IMR-90 (cell line): ENCODE results near the gene SERINC3. TPM values are rescaled to one million over a fixed set of nuclear protein-coding genes. Genes with fewer than 3 reads are reported as not detected.

ENCODE experiments used
- ATAC-seq: fragments of 200-7000 bp; cut with Tn5 transposase; 2 replicates; pipeline ENCODE4 v1.9.1; 2020; ENCODE audit warnings: low read depth, mild to moderate bottlenecking, moderate library complexity
- BruUV-seq: library from RNA; stranded (reverse); fragments of 400-500 nt; replicated peaks from 2 replicates; lab custom pipeline; 2021; lab: Mats Ljungman, UMichigan
- CTCF ChIA-PET: fragments of 300-600 bp; formaldehyde crosslinking; extraction: SDS; loops from one replicate; lab custom pipeline; 2021; ENCODE audit warnings: antibody characterized with exemption; lab: Yijun Ruan, JAX
- POLR2A ChIA-PET: fragments of 300-600 bp; sonication (Branson Sonifier 250); formaldehyde crosslinking; loops from one replicate; lab custom pipeline; 2022; ENCODE audit warnings: antibody characterized with exemption; ENCODE audit not compliant: unreplicated experiment; lab: Charles Lee
- DNase-seq: peaks from one replicate; pipeline ENCODE4 v3.0.0; 2013
- H2AFZ ChIP-seq: replicated peaks from 2 replicates; pipeline ENCODE3; 2013; ENCODE audit warnings: low read length, mild to moderate bottlenecking; ENCODE audit not compliant: poor library complexity
- H2AK5ac ChIP-seq: 2 replicates; pipeline ENCODE4 v1.6.1; 2013; ENCODE audit warnings: low read depth, low read length, inconsistent platforms
- H2AK9ac ChIP-seq: replicated peaks from 2 replicates; pipeline ENCODE3; 2013; ENCODE audit warnings: mild to moderate bottlenecking, low read depth, low read length, moderate library complexity; ENCODE audit not compliant: poor library complexity
- H2BK120ac ChIP-seq: 2 replicates; pipeline ENCODE4 v1.6.1; 2013; ENCODE audit warnings: low read depth, low read length, inconsistent platforms
- H2BK15ac ChIP-seq: 3 replicates; pipeline ENCODE4 v1.6.1; 2013; ENCODE audit warnings: low read depth, low read length, inconsistent platforms
- H2BK20ac ChIP-seq: 2 replicates; pipeline ENCODE4 v1.6.1; 2013; ENCODE audit warnings: low read depth, mild to moderate bottlenecking, inconsistent platforms, low read length, moderate library complexity
- H2BK5ac ChIP-seq: 2 replicates; pipeline ENCODE4 v1.6.1; 2013; ENCODE audit warnings: mild to moderate bottlenecking, low read depth, low read length, inconsistent platforms; ENCODE audit not compliant: poor library complexity, severe bottlenecking
- H3K14ac ChIP-seq: replicated peaks from 2 replicates; pipeline ENCODE4 v1.6.1; 2013; ENCODE audit warnings: low read depth, low read length, inconsistent platforms
- H3K18ac ChIP-seq: 2 replicates; pipeline ENCODE4 v1.6.1; 2013; ENCODE audit warnings: low read depth, low read length, control low read depth
- H3K23ac ChIP-seq: 2 replicates; pipeline ENCODE4 v1.6.1; 2013; ENCODE audit warnings: low read depth, low read length, inconsistent platforms
- H3K27ac ChIP-seq: 2 replicates; pipeline ENCODE4 v1.5.1; 2013; ENCODE audit warnings: mild to moderate bottlenecking, control low read depth, low read length; ENCODE audit not compliant: insufficient read depth
- H3K27me3 ChIP-seq: 2 replicates; pipeline ENCODE4 v1.6.1; 2013; ENCODE audit warnings: low read length; ENCODE audit not compliant: control insufficient read depth, insufficient read depth
- H3K36me3 ChIP-seq: 2 replicates; pipeline ENCODE4 v1.6.1; 2013; ENCODE audit warnings: low read length, mixed read lengths; ENCODE audit not compliant: control insufficient read depth, insufficient read depth
- H3K4ac ChIP-seq: 2 replicates; pipeline ENCODE4 v1.6.1; 2013; ENCODE audit warnings: low read depth, low read length, inconsistent platforms
- H3K4me1 ChIP-seq: 2 replicates; pipeline ENCODE4 v1.6.1; 2013; ENCODE audit warnings: low read length, mixed read lengths; ENCODE audit not compliant: control insufficient read depth, insufficient read depth
- H3K4me2 ChIP-seq: 2 replicates; pipeline ENCODE4 v1.6.1; 2013; ENCODE audit warnings: low read depth, mild to moderate bottlenecking, control low read depth, low read length, moderate library complexity
- H3K4me3 ChIP-seq: 2 replicates; pipeline ENCODE4 v1.5.1; 2013; ENCODE audit warnings: low read depth, mild to moderate bottlenecking, control low read depth, low read length, moderate library complexity; ENCODE audit not compliant: insufficient read depth
- H3K56ac ChIP-seq: 2 replicates; pipeline ENCODE4 v1.6.1; 2013; ENCODE audit warnings: low read length, inconsistent platforms; ENCODE audit not compliant: insufficient read depth; ENCODE audit errors: extremely low read depth
- H3K79me1 ChIP-seq, 2 experiments: 2 replicates each; pipeline ENCODE4 v1.6.1; 2013; ENCODE audit warnings: low read length in 2 of 2, inconsistent platforms in 1 of 2, low read depth in 1 of 2
- H3K9ac ChIP-seq: 2 replicates; pipeline ENCODE4 v1.6.1; 2013; ENCODE audit warnings: low read depth, low read length, control low read depth
- H3K9me1 ChIP-seq: 2 replicates; pipeline ENCODE4 v1.6.1; 2013; ENCODE audit warnings: low read length, inconsistent platforms; ENCODE audit not compliant: insufficient read depth
- H3K9me3 ChIP-seq: 2 replicates; pipeline ENCODE4 v1.6.1; 2013; ENCODE audit warnings: low read length; ENCODE audit not compliant: control insufficient read depth, insufficient read depth
- H4K20me1 ChIP-seq: 2 replicates; pipeline ENCODE4 v1.6.1; 2013; ENCODE audit warnings: low read length, inconsistent platforms; ENCODE audit not compliant: insufficient read depth
- H4K5ac ChIP-seq: 2 replicates; pipeline ENCODE4 v1.6.1; 2013; ENCODE audit warnings: mild to moderate bottlenecking, low read depth, low read length, control low read depth
- H4K8ac ChIP-seq, 2 experiments: 2 replicates each; pipeline ENCODE4 v1.6.1; 2013; ENCODE audit warnings: low read depth in 2 of 2, low read length in 2 of 2, control low read depth in 1 of 2, inconsistent platforms in 1 of 2
- H4K91ac ChIP-seq: 2 replicates; pipeline ENCODE4 v1.6.1; 2013; ENCODE audit warnings: low read depth, low read length, inconsistent platforms; ENCODE audit not compliant: insufficient read depth
- BHLHE40 ChIP-seq: fragments of 150-350 bp; IDR thresholded peaks from 2 replicates; pipeline ENCODE4 v1.6.1; 2016; ENCODE audit warnings: mild to moderate bottlenecking, low read depth, low read length
- CEBPB ChIP-seq: IDR thresholded peaks from 2 replicates; pipeline ENCODE4 v1.6.1; 2012; ENCODE audit warnings: low read depth, low read length, improper control_type of control experiment
- CHD1 ChIP-seq: IDR thresholded peaks from 2 replicates; pipeline ENCODE4 v1.6.1; 2012; ENCODE audit warnings: low read depth, low read length, improper control_type of control experiment
- CTCF ChIP-seq: conservative IDR thresholded peaks from 2 replicates; pipeline ENCODE4 v1.5.1; 2012; ENCODE audit warnings: mild to moderate bottlenecking, low read depth, low read length, improper control_type of control experiment
- ELK1 ChIP-seq: fragments of 150-350 bp; IDR thresholded peaks from 2 replicates; pipeline ENCODE4 v1.6.1; 2016; ENCODE audit warnings: low read depth, mild to moderate bottlenecking, low read length, moderate library complexity, borderline replicate concordance
- FOS ChIP-seq: fragments of 150-350 bp; IDR thresholded peaks from 2 replicates; pipeline ENCODE4 v1.6.1; 2016; ENCODE audit warnings: low read depth, low read length
- MAFK ChIP-seq: IDR thresholded peaks from 2 replicates; pipeline ENCODE4 v1.6.1; 2012; ENCODE audit warnings: low read depth, low read length, improper control_type of control experiment
- MAZ ChIP-seq: IDR thresholded peaks from 2 replicates; pipeline ENCODE4 v1.6.1; 2012; ENCODE audit warnings: low read depth, mild to moderate bottlenecking, low read length, improper control_type of control experiment, moderate library complexity, borderline replicate concordance
- MXI1 ChIP-seq: IDR thresholded peaks from 2 replicates; pipeline ENCODE4 v1.6.1; 2012; ENCODE audit warnings: low read depth, mild to moderate bottlenecking, low read length, moderate library complexity, borderline replicate concordance
- NFE2L2 ChIP-seq: fragments of 150-350 bp; IDR thresholded peaks from 2 replicates; pipeline ENCODE4 v1.6.1; 2016; ENCODE audit warnings: low read depth, mild to moderate bottlenecking, low read length
- POLR2A ChIP-seq: IDR thresholded peaks from 2 replicates; pipeline ENCODE4 v1.6.1; 2012; ENCODE audit warnings: mild to moderate bottlenecking, low read depth, low read length
- RAD21 ChIP-seq: IDR thresholded peaks from 2 replicates; pipeline ENCODE4 v1.6.1; 2012; ENCODE audit warnings: low read length, improper control_type of control experiment
- RCOR1 ChIP-seq: IDR thresholded peaks from 2 replicates; pipeline ENCODE4 v1.6.1; 2012; ENCODE audit warnings: mild to moderate bottlenecking, low read length, improper control_type of control experiment; ENCODE audit not compliant: insufficient replicate concordance
- RFX5 ChIP-seq: IDR thresholded peaks from 2 replicates; pipeline ENCODE4 v1.8.0; 2012; ENCODE audit warnings: low read depth, mild to moderate bottlenecking, low read length, moderate library complexity
- SMC3 ChIP-seq: fragments of 150-350 bp; IDR thresholded peaks from 2 replicates; pipeline ENCODE4 v1.6.1; 2016; ENCODE audit warnings: low read depth, mild to moderate bottlenecking, antibody characterized with exemption, low read length, moderate library complexity
- USF2 ChIP-seq: fragments of 150-350 bp; IDR thresholded peaks from 2 replicates; pipeline ENCODE4 v1.6.1; 2017; ENCODE audit warnings: mild to moderate bottlenecking, antibody characterized with exemption, low read length, low read depth
- WGBS, 2 experiments: methylation state at CpG; one replicate each; pipeline versions ENCODE4 v1.1.5 to v1.1.7; 2013; ENCODE audit warnings: missing lambda C conversion rate in 2 of 2; ENCODE audit not compliant: insufficient read length in 1 of 2; ENCODE audit errors: extremely low coverage in 2 of 2; 5-methylcytosine and 5-hydroxymethylcytosine counted together
- dilution Hi-C: fragments of 300-500 bp; cut with HindIII; formaldehyde crosslinking; loops from one replicate; pipeline ENCODE4 v1.14.3; 2018; ENCODE audit warnings: low sequenced_read_pairs; ENCODE audit not compliant: unreplicated experiment
- in situ Hi-C: fragments of 300-500 bp; cut with MboI; formaldehyde crosslinking; loops from 3 replicates; pipeline ENCODE4 v1.14.3; 2019; ENCODE audit warnings: low sequenced_read_pairs, inconsistent platforms, mixed read lengths
- intact Hi-C: fragments of 100-400 bp; cut with micrococcal nuclease; formaldehyde crosslinking; loops from 2 replicates; pipeline ENCODE4 v1.10.0; 2022
- polyA plus RNA-seq, 3 experiments: library from polyadenylated mRNA; depleted of rRNA; stranded (reverse); fragments of >200 nt; gene quantifications; 2 replicates each; pipeline ENCODE4 v1.2.3, GENCODE V29; 2012; ENCODE audit warnings: low replicate concordance in 1 of 3
- total RNA-seq: library from RNA; depleted of rRNA; stranded (reverse); fragments of >200 nt; gene quantifications from 2 replicates; pipeline ENCODE4 v1.2.3, GENCODE V29; 2012

Gene SERINC3
- total and polyA plus RNA-seq, 2 of the 4 experiments (the other 2 are of a cell fraction), result 101 to 132 TPM

- H3K36me3 ChIP-seq, result no peaks in the 10 kb centered on the region
- H2AFZ ChIP-seq, result no peak overlapping the region
- H2AK5ac ChIP-seq, result no peak overlapping the region
- ChIA-PET POLR2A (no interaction called here), CTCF (interaction anchor here (0.7 kb wide), 1 partner anchor 117 kb away, joined by 3 read pairs; no protein-coding TSS in a partner anchor)
- H4K8ac ChIP-seq, result no peak overlapping the region
- no peak overlapping the region for H3K23ac ChIP-seq
- no peak overlapping the region for H2BK120ac ChIP-seq
- H4K91ac ChIP-seq, result no peak overlapping the region
- no peaks in the 10 kb centered on the region for H4K20me1 ChIP-seq
- no peak overlapping the region for H3K14ac ChIP-seq
- H3K4me2 ChIP-seq, result no peak overlapping the region
- H3K4me1 ChIP-seq, result no peaks in the 10 kb centered on the region
- H2AK9ac ChIP-seq, result no peak overlapping the region
- no peaks in the 10 kb centered on the region for H3K9me3 ChIP-seq
- H3K4ac ChIP-seq, result no peak overlapping the region
- WGBS, 2 experiments, result no CpG with 5 or more reads among the region's 8 CpGs
- ATAC-seq (no peak), DNase-seq (no peak)
- BruUV-seq, result no TSS peak
- no peaks in the 10 kb centered on the region for H3K9me1 ChIP-seq
- no peak overlapping the region for H2BK5ac ChIP-seq
- H3K79me1 ChIP-seq, result no peaks in the 10 kb centered on the region
- H3K27me3 ChIP-seq, result peaks cover 12% of the 10 kb centered on the region
- dilution Hi-C loops (no loop called here), in situ Hi-C loops (no loop called here), intact Hi-C loops (loop anchor here (10.0 kb wide), 1 partner anchor 142 kb away; the partner anchor contains the start of gene FITM2)
- TF ChIP-seq CEBPB (no peak), BHLHE40 (no peak), CTCF (no peak), CHD1 (no peak), NFE2L2 (no peak), ELK1 (no peak), MAZ (no peak), MXI1 (no peak), FOS (no peak), RCOR1 (no peak), SMC3 (no peak), RAD21 (no peak), POLR2A (no peak), RFX5 (no peak), USF2 (no peak), MAFK (no peak)
- H3K18ac ChIP-seq, result no peak overlapping the region
- no peak overlapping the region for H2BK20ac ChIP-seq
- no peak overlapping the region for H3K4me3 ChIP-seq
- H3K27ac ChIP-seq, result no peak overlapping the region
- no peak overlapping the region for H4K5ac ChIP-seq
- H2BK15ac ChIP-seq, result no peak overlapping the region
- no peak overlapping the region for H3K9ac ChIP-seq
- no peak overlapping the region for H3K56ac ChIP-seq
Observed at GRCh38 chr20:44456611-44457010, 65.3 kb downstream of the SERINC3 start.
